CD4-positive, alpha-beta T cell treated with Interleukin-2 at 100 ng/mL for 4 hours (primary cell): Measurements from ENCODE around the gene OR2T27.
A peak's percentile ranks its signal among the peaks of the same experiment; 100 is the strongest.
"Not testable (repeated sequence)": the region's sequence is repeated elsewhere in the genome, so short reads cannot be mapped to it uniquely, and the experiment has no call there.

Experiments
- DNase-seq: peaks from one replicate; pipeline ENCODE4 v3.0.0-alpha.2; 2020; ENCODE audit warnings: low spot score

OR2T27 gene

GRCh38 chr1:248640906-248641305 is 14.4 kb downstream of the OR2T27 start:
- not testable (repeated sequence) for DNase-seq

- DNase-seq: not testable (repeated sequence)
These were observed 15.7 kb downstream of the OR2T27 start for GRCh38 chr1:248639652-248640051.

- DNase-seq: not testable (repeated sequence)
These were observed 18.7 kb downstream of the OR2T27 start for GRCh38 chr1:248636612-248637011.

GRCh38 chr1:248634991-248635390 is 20.3 kb downstream of the OR2T27 start, which contains the start of gene OR2T11:
OR2T11 (minus strand) TSS chr1:248635091; CDS start chr1:248627128, 7,963 bp downstream.
- not testable (repeated sequence) for DNase-seq

- DNase-seq: no peak
These were observed 23.8 kb downstream of the OR2T27 start for GRCh38 chr1:248631354-248632008.

- no peak for DNase-seq
These were observed 24.8 kb downstream of the OR2T27 start for GRCh38 chr1:248630551-248630950.

GRCh38 chr1:248627971-248628844 is 27.1 kb downstream of the OR2T27 start:
- no peak for DNase-seq

- no peak for DNase-seq
These were observed 29.4 kb downstream of the OR2T27 start for GRCh38 chr1:248625971-248626370.

- DNase-seq: no peak
These were observed 30.2 kb downstream of the OR2T27 start for GRCh38 chr1:248625166-248625565.

- DNase-seq: peak; percentile 27
These were observed 32.7 kb downstream of the OR2T27 start for GRCh38 chr1:248622570-248623001.

- no peak for DNase-seq
These were observed 33.6 kb downstream of the OR2T27 start for GRCh38 chr1:248621770-248622169.

- peak; percentile 47 for DNase-seq
These were observed 36.5 kb downstream of the OR2T27 start for GRCh38 chr1:248618878-248619277.

- no peak for DNase-seq
These were observed 37.2 kb downstream of the OR2T27 start for GRCh38 chr1:248618119-248618518.

- no peak for DNase-seq
These were observed 41.6 kb downstream of the OR2T27 start for GRCh38 chr1:248613742-248614141.

GRCh38 chr1:248611883-248612414 is 43.4 kb downstream of the OR2T27 start:
- no peak for DNase-seq

- no peak for DNase-seq
These were observed 45.0 kb downstream of the OR2T27 start for GRCh38 chr1:248610301-248610700.
